Stimulated activated CD8-positive, alpha-beta memory T cell treated with anti-CD3 and anti-CD28 coated beads, Interleukin-12 subunit alpha, Interleukin-12 subunit beta, amount 100 ng/mL, for 1 hour (primary cell): Measurements from ENCODE around the gene MAP7D1.

Experiments
- DNase-seq: peaks from one replicate; pipeline ENCODE4 v3.0.0-alpha.2; 2020; ENCODE audit warnings: low read depth

The MAP7D1 gene

GRCh38 chr1:36126797-36127500 is 29.0 kb upstream of the MAP7D1 start:
- DNase-seq: no peak

- no peak for DNase-seq
Measured at GRCh38 chr1:36128126-36128904, 27.6 kb upstream of the MAP7D1 start.

GRCh38 chr1:36128905-36129206 is 27.1 kb upstream of the MAP7D1 start:
- DNase-seq: no peak

GRCh38 chr1:36132029-36132428 is 23.9 kb upstream of the MAP7D1 start:
- no peak for DNase-seq

GRCh38 chr1:36133484-36133883 is 22.5 kb upstream of the MAP7D1 start:
- DNase-seq: no peak

- no peak for DNase-seq
Measured at GRCh38 chr1:36134031-36134430, 21.9 kb upstream of the MAP7D1 start.

- DNase-seq: no peak
Measured at GRCh38 chr1:36134505-36135329, 21.2 kb upstream of the MAP7D1 start.

- DNase-seq: no peak
Measured at GRCh38 chr1:36135330-36135667, 20.7 kb upstream of the MAP7D1 start.

- DNase-seq: no peak
Measured at GRCh38 chr1:36135796-36136195, 20.2 kb upstream of the MAP7D1 start.

GRCh38 chr1:36136535-36136934 is 19.4 kb upstream of the MAP7D1 start:
- DNase-seq: no peak

GRCh38 chr1:36137226-36137625 is 18.7 kb upstream of the MAP7D1 start:
- no peak for DNase-seq

- no peak for DNase-seq
Measured at GRCh38 chr1:36137776-36138175, 18.2 kb upstream of the MAP7D1 start.

GRCh38 chr1:36139521-36139920 is 16.4 kb upstream of the MAP7D1 start:
- no peak for DNase-seq

GRCh38 chr1:36142121-36142520 is 13.8 kb upstream of the MAP7D1 start:
- DNase-seq: no peak

GRCh38 chr1:36143424-36143823 is 12.5 kb upstream of the MAP7D1 start:
- no peak for DNase-seq

- DNase-seq: no peak
Measured at GRCh38 chr1:36144413-36144812, 11.5 kb upstream of the MAP7D1 start.

GRCh38 chr1:36148821-36149236 is 7.1 kb upstream of the MAP7D1 start:
- no peak for DNase-seq

- peak; percentile 99 for DNase-seq
Measured at GRCh38 chr1:36149237-36149972, 6.6 kb upstream of the MAP7D1 start, which contains the start of gene TRAPPC3. TRAPPC3 (minus strand) TSS chr1:36149486; CDS start chr1:36149378, 108 bp downstream.

GRCh38 chr1:36149973-36150295 is 6.0 kb upstream of the MAP7D1 start:
- no peak for DNase-seq

- peak; percentile 55 for DNase-seq
Measured at GRCh38 chr1:36150296-36151133, 5.4 kb upstream of the MAP7D1 start.

- DNase-seq: no peak
Measured at GRCh38 chr1:36151134-36151844, 4.7 kb upstream of the MAP7D1 start.
